ENCODE measurements around the gene GALE.
"Not testable (repeated sequence)": the region's sequence is repeated elsewhere in the genome, so short reads cannot be mapped to it uniquely, and the experiment has no call there.

Gene GALE

GRCh38 chr1:23792151-23792945 is 8.2 kb downstream of the GALE start:
- no peak for DNase-seq (ENCODE audit: low read depth, low spot score)

GRCh38 chr1:23791516-23792047 is 9.0 kb downstream of the GALE start:
- DNase-seq (ENCODE audit: low read depth, low spot score) = no peak

GRCh38 chr1:23790696-23791515 is 9.6 kb downstream of the GALE start, which contains the start of gene LYPLA2:
LYPLA2 (plus strand) TSS chr1:23791145; CDS start chr1:23792683, 1,538 bp downstream.
- DNase-seq (ENCODE audit: low read depth, low spot score) = peak; percentile 56

- no peak for DNase-seq (ENCODE audit: low read depth, low spot score)
Measured at GRCh38 chr1:23788695-23789094, 11.9 kb downstream of the GALE start.

- no peak for DNase-seq (ENCODE audit: low read depth, low spot score)
Measured at GRCh38 chr1:23787701-23788100, 12.9 kb downstream of the GALE start.

GRCh38 chr1:23784846-23785245 is 15.7 kb downstream of the GALE start:
- no peak for DNase-seq (ENCODE audit: low read depth, low spot score)

- DNase-seq (ENCODE audit: low read depth, low spot score) = not testable (repeated sequence)
Measured at GRCh38 chr1:23783141-23783540, 17.4 kb downstream of the GALE start.

GRCh38 chr1:23779826-23780371 is 20.7 kb downstream of the GALE start:
- no peak for DNase-seq (ENCODE audit: low read depth, low spot score)

GRCh38 chr1:23777979-23778814 is 22.4 kb downstream of the GALE start, which contains the start of gene PITHD1:
PITHD1 (plus strand) TSS chr1:23778418; CDS start chr1:23778516, 98 bp downstream.
- no peak for DNase-seq (ENCODE audit: low read depth, low spot score)

- DNase-seq (ENCODE audit: low read depth, low spot score) = no peak
Measured at GRCh38 chr1:23776217-23776616, 24.3 kb downstream of the GALE start.

- DNase-seq (ENCODE audit: low read depth, low spot score) = no peak
Measured at GRCh38 chr1:23774174-23774880, 26.2 kb downstream of the GALE start.

GRCh38 chr1:23772854-23773242 is 27.7 kb downstream of the GALE start:
- DNase-seq (ENCODE audit: low read depth, low spot score) = no peak

- DNase-seq (ENCODE audit: low read depth, low spot score) = peak; percentile 41
Measured at GRCh38 chr1:23772049-23772853, 28.3 kb downstream of the GALE start.

GRCh38 chr1:23768733-23769132 is 31.8 kb downstream of the GALE start:
- no peak for DNase-seq (ENCODE audit: low read depth, low spot score)

- no peak for DNase-seq (ENCODE audit: low read depth, low spot score)
Measured at GRCh38 chr1:23763041-23763577, 37.4 kb downstream of the GALE start.

GRCh38 chr1:23759277-23759676 is 41.3 kb downstream of the GALE start:
- DNase-seq (ENCODE audit: low read depth, low spot score) = no peak

GRCh38 chr1:23757812-23758211 is 42.7 kb downstream of the GALE start:
- no peak for DNase-seq (ENCODE audit: low read depth, low spot score)

GRCh38 chr1:23756676-23757075 is 43.9 kb downstream of the GALE start:
- DNase-seq (ENCODE audit: low read depth, low spot score) = no peak

- DNase-seq (ENCODE audit: low read depth, low spot score) = no peak
Measured at GRCh38 chr1:23752909-23753308, 47.6 kb downstream of the GALE start.

Data from brain pericyte (primary cell).